Measurements from ENCODE around the gene SAC3D1.

SAC3D1 gene

DNA sequence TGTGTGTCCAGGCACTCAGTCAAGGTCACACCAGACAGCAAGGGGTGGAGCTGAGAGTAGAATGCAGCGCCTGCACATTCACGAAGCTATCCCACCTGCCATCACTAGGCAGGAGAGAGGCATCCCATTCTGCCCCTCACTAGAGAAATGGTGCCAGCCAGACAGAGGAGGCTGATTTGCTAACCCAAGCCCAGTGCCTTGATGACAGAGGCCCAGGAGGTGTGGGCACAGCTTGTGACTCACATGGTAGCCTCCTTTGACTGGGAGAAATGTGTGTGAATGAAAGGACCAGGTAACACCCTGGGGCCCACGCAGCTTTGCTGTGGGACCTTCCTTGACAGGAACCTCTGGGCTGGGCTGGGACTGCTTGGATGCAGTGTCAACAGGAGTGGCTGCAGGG lies 22.5 kb downstream of the SAC3D1 start:
- DNase-seq = no peak

- DNase-seq = no peak
These were observed 23.8 kb downstream of the SAC3D1 start for GRCh38 chr11:65064847-65065240.

- DNase-seq = no peak
These were observed 24.8 kb downstream of the SAC3D1 start for GRCh38 chr11:65065851-65066250.

DNA sequence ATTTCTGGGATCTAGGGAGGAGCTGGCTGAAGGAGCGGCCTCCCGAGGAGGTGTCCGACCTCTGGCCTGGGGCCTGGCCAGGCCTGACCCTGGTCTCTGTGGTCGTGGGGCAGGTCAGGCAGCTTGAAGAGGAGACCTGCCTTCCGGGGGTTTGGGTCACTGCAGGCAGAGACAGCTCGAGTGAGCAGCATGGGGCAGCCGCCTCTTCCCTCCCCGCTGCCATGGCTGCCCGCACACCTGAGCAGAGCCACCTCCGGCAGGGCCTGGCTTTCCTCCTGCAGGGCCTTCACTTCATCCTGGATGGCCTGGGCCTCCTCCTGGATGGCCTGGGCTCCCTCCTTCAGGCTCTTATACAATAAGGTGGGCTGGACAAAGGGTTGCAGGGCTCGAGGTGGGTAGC lies 25.3 kb downstream of the SAC3D1 start:
- DNase-seq = no peak

DNA sequence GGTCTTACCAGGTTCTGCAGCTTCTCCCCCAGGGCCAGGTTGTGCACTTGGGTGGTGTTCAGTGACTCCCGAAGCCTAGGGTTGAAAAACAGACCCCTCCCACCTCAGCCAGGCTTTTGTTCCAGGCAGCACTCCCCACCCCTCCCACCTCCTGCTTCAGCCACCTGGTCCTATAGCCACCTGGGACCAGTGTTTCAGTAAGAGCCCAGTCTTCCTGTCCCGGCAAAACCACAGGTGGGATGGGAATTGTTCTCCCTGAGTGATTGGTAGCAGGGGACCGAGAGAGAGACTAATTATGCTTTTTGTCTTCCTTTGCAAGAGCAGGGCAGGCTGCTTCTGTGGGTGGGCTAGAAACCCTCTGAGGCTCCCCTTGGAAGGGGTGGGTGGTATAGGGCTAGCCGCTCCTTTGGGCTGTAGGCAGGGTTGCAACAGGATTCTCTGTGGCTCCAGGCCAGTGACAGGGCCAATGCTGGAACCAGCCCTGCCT lies 25.8 kb downstream of the SAC3D1 start:
- DNase-seq = no peak

DNA sequence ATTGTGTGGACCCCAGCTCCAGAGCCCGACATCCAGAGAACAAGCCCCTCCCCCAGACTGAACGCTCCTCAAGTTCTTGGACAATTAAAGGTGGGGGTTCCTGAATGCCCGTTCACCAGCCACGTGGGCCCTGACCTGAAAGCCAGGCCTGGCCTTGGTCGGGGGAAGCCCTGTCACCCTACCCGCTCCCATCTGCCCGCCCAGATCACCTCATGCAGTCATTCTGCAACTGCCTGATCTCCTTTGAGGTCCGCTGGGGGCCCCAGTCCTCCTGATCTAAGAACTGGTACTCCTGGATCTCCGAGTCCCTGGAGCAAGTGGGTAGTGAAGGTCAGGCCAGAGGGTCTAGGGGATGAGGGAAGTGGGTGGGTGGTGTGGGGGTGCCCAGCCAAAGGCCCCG lies 26.4 kb downstream of the SAC3D1 start:
- no peak for DNase-seq

DNA sequence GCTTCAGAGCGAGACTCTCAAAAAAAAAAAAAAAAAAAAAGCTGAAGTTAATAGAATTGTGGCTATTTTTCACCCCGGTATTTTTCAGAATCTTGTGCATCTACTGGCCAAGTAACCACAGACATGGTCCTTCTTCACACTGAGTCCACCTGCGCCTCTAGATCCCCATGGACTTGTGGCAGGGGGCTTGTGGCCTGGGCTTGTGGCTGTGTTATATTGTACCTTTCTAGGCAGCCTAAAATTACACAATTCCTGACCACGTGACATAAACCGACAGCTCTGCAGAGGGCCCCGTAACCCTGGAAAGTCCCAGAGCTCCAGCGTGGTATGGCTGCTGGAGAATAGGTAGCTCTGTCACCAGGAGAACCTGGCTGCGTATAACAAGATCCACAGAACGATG lies 28.2 kb downstream of the SAC3D1 start:
- no peak for DNase-seq

DNA sequence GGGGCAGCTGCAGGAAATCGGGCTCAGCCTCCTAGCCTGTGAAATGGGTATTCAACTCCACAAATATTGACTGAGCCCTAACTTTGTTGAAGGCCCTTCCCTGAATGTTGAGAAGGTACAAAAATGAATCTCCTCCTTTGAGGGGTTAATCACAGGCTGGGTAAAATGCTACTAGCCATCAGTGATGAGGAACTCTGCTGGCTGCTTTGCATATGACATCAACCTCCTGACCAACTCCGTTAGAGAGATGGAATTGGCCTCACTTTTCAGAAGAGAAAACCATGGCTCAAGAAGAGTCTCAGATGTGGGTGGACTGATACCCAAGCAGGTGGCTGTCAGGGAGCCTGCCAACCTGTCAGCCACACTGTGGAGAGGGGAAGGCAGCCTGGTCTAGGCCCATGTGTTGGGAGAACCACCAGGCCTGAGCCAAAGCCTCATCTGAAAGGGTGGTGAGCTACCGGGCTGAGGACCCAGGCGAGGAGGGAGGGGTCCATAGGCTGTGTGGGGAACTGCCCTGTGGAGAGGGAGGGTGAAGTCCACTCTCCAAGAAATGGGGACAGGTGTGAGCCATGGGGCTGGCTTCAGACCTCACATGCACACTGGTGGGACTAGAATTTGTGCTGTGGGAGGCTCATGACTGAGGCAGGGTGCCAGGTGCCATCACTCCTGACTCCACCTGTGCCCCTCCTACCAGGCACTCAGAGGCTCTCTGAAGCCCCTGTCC lies 31.1 kb downstream of the SAC3D1 start:
- no peak for DNase-seq

DNA sequence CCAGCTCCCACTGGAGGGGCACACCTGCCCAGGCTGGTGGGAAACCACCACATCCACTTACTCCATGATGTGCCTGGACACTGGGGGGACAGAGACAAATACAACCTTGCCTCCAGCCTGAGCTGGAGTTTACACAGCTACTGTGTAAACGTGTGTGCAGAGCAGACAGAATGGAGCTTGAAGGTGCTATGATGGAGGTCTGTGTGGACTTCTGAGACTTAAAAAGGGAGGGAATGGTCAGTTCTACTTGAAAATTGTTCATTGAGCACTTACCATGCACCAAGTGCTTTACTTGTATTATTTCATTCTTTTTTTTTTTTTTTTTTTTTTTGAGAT lies 31.6 kb downstream of the SAC3D1 start:
- no peak for DNase-seq

- no peak for DNase-seq
These were observed 36.4 kb downstream of the SAC3D1 start for GRCh38 chr11:65077451-65077850.

- peak; percentile 72 for DNase-seq
These were observed 37.1 kb downstream of the SAC3D1 start for GRCh38 chr11:65078151-65078550.

DNA sequence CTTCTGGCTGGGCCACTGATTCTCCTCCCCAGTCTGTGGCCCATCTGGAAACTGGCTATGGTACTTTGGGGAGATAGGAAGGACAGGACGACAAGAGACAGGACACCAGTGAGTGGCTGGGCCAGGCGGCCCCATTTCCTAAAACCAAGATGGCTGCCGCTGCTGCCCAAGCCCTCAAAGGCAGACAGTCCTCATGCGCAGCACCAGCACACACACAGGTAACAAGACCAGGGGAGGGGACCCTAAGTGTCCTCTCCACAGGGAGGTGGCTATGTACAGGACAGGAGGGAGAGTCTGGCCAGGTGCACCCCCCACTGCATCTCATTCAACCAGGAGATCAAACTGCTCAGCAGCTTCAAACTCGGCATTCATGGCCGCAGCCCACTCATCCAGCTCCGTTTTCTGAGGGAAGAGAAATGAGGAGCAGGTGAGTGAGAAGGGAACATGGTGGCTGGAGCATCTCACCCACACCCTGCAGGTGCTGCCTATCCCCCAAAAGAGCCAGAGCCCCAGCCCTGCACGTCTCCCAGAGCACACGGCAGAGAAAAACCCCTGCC lies 37.9 kb downstream of the SAC3D1 start:
- no peak for DNase-seq

- no peak for DNase-seq
These were observed 42.3 kb downstream of the SAC3D1 start for GRCh38 chr11:65083134-65083833.

- DNase-seq = peak; percentile 97
These were observed 43.0 kb downstream of the SAC3D1 start, which contains the start of the genes CDCA5 and ZFPL1 for GRCh38 chr11:65083834-65084597. Gene CDCA5, minus strand, starts transcription at chr11:65084040. Its CDS starts 62 bp downstream, at chr11:65083978. Gene ZFPL1, plus strand, starts transcription at chr11:65084222. Its CDS starts 477 bp downstream, at chr11:65084699.

- DNase-seq = no peak
These were observed 43.8 kb downstream of the SAC3D1 start for GRCh38 chr11:65084598-65085375.

DNA sequence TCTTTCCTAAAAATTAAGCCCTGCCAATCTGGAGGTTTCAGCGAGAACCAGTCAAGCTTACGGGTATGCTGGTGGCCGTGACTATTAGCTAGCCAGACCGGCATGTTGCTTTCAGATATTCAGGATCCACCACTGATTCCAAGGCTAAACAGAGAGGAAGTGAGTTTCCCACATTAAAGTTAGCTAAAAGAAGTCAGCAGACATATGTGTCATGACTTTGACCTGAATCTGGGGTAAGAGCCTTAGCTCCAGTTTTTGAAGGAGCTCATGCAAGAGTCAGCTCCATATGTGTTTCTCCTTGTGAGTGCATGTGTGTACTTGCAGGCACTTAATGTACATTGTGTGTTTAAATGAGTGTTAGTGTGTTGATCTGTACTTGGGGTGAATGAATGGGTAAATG lies 44.4 kb downstream of the SAC3D1 start:
- no peak for DNase-seq

DNA sequence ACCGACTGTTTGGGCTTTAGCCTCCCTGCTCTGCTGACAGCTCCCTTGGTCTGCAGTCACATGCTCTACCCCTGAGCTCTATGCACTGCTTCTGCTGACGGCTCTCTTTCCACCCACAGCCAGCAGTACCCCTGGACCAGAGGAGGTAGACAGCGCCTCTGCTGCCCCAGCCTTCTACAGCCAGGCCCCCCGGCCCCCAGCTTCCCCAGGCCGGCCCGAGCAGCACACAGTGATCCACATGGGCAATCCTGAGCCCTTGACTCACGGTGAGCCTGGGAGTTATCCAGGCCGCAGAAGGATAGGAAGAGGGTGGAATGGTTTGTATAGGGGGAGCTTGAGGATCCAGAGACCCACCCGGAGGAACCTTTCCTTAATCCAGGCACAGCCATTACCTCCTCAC lies 45.8 kb downstream of the SAC3D1 start:
- no peak for DNase-seq

GRCh38 chr11:65087216-65087615 lies 46.2 kb downstream of the SAC3D1 start:
- DNase-seq = no peak

- DNase-seq = no peak
These were observed 46.8 kb downstream of the SAC3D1 start for GRCh38 chr11:65087827-65088226.

- no peak for DNase-seq
These were observed 48.6 kb downstream of the SAC3D1 start for GRCh38 chr11:65089621-65090020.

GRCh38 chr11:65090628-65091027 lies 49.6 kb downstream of the SAC3D1 start:
- DNase-seq = no peak
